Globus pallidus (tissue), 1 donor: ENCODE results near the gene TMEM207.

Source experiments
- DNase-seq: peaks from one replicate; pipeline ENCODE4 v3.0.0-alpha.2; 2015; ENCODE audit warnings: low spot score

The TMEM207 gene

GRCh38 chr3:190444006-190444405 lies 5.7 kb downstream of the TMEM207 start:
- no peak for DNase-seq

GRCh38 chr3:190443257-190443656 lies 6.4 kb downstream of the TMEM207 start:
- DNase-seq, result no peak

GRCh38 chr3:190442240-190442639 lies 7.5 kb downstream of the TMEM207 start:
- DNase-seq, result no peak

DNA sequence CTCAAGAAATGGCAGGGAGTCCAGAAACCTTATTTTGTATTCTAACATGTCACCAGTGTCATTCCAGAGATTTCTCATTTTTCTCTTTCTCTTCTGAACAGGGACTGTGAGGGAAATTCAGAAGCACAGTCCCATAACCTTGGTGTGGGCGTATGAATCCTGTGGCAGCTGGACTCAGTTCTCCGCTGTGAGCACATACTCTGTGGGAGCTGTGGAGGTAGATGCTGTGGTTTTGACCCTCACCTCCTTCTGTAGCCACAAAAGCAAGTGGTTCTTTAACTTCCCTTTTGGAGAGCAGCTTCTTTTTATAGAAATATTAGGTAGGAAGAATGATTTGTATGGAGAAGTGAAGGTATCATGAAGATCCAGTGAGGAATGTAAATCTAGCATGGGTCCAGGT lies 13.4 kb downstream of the TMEM207 start:
- no peak for DNase-seq

GRCh38 chr3:190435618-190436017 lies 14.1 kb downstream of the TMEM207 start:
- DNase-seq, result no peak

DNA sequence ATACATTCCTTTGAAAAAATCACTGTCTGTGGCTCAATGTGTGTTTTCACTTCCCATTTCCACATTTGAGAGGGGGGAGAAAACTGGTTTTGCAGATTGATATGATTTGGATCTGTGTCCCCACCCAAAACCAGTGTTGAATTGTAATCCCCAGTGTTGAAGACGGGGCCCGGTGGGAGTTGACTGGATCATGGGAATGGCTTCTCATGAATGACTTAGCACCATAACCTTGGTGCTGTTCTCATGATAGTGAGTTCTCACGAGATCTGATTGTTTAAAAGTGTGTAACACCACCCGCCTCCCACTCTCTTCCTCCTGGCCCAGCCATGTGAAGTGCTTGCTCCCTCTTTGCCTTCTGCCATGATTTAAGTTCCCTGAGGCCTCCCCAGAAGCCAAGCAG lies 16.1 kb downstream of the TMEM207 start:
- DNase-seq, result no peak

DNA sequence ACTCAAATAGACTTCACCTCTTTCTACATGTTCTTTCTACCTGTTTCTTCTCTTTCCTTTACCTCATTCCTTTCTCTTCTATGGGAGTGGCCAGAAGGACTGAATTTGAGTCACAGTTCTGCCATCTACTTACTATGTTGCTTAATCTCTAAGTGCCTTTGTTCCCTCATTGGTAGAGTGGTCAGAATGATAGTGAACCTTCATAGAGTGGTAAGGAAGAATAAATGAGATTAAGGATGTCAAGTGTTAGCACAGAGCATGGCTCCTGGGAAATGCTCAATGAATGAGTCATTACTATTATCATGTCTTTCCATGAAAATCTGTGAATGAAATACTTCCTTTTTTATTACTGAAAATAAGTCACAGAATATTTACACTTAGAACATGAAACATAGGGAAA lies 17.5 kb downstream of the TMEM207 start:
- no peak for DNase-seq

GRCh38 chr3:190430906-190431305 lies 18.8 kb downstream of the TMEM207 start:
- DNase-seq, result no peak

DNA sequence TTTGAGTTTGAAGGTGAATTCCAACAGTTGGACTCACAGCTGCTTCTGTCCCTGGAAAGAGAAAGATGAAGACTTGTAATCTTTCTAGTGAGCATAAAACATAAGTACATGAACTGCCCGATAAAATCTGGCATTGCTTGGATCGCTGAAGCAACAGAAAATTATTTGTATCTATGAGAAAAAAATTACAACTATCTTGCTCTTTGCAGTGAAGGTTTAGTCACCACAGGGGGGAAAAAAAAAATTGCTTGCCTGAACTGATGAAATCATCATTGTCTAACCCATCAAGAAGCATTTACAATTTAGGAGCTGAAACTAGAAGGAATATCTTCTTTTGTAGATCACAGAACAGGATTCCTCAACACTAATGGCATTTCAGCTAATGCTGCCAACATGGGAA lies 20.0 kb downstream of the TMEM207 start:
- DNase-seq, result no peak

- DNase-seq, result no peak
These were observed 22.7 kb downstream of the TMEM207 start for GRCh38 chr3:190426806-190427507.

DNA sequence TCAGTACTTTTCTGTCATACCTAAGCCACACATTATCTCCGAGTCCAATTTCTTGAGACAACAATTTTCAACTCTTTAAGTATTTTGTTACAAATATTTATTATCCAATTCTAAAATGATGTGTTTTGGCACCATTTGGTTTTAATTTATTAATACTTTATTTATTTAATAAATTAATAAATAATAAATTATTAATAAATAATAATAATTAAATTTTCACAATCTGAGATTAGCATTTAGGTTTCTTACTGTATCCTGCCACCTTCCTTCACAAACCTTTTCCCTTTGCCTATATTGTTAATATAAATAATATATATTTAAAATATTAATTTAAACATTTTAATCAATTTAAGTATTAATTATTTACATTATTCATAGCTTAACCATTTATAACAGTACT lies 23.9 kb downstream of the TMEM207 start:
- DNase-seq, result no peak

GRCh38 chr3:190424478-190425439 lies 24.9 kb downstream of the TMEM207 start:
- DNase-seq, result peak; percentile 63

GRCh38 chr3:190424108-190424477 lies 25.6 kb downstream of the TMEM207 start:
- DNase-seq, result no peak

DNA sequence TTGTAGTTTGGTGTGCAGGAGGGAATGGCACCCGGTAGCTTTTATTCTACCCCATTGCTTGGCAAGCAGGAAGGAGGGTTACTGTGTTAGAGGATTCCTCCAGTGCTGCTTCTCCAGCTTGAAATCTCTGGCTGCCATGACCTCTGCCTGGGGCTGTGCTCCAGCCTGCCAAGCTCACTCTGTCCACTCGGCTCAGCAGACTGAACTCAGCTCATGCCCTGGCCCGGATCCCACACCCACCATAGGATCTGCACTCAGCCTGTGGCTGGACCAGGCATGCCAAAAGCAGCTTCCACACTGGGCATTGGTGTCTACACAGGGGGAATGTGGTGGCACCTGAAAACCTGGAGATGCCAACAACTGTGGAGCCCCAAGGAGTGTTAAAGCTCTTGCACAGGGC lies 35.4 kb downstream of the TMEM207 start:
- no peak for DNase-seq

GRCh38 chr3:190404715-190405114 lies 45.0 kb downstream of the TMEM207 start:
- DNase-seq, result no peak

DNA sequence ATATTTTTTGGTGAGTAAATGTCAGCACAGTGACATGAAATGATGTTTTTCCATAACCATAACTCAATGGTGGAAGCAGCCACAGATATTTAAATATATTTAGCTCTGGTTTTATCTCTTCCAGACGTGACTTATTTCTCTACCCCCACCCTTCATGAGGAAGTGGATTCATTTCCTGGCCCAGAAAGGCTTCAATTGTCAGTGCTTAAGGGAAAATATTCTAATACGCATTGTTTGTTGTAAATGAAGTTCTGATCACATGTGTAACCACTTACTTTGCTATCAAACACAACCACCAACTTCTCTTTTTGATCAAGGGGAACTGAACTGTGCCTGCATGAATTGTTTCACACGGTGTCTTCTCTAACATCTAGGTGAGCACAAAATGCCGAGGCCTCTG lies 47.7 kb downstream of the TMEM207 start:
- DNase-seq, result no peak

DNA sequence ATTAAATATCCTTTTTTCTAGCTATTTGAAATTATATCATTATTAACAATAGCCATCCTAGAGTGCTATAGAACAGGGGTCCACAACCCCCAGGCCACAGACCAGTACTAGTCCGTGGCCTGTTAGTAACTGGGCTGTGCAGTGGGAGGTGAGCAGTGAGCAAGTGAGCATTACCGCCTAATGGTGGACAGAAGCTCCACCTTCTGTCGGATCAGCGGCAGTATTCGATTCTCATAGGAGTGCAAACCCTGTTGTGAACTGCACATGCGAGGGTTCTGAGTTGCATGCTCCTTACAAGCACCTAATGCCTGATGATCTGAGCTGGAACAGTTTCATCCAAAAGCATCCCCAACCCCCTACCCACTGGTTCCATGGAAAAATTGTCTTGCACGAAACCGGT lies 50.0 kb downstream of the TMEM207 start:
- no peak for DNase-seq

DNA sequence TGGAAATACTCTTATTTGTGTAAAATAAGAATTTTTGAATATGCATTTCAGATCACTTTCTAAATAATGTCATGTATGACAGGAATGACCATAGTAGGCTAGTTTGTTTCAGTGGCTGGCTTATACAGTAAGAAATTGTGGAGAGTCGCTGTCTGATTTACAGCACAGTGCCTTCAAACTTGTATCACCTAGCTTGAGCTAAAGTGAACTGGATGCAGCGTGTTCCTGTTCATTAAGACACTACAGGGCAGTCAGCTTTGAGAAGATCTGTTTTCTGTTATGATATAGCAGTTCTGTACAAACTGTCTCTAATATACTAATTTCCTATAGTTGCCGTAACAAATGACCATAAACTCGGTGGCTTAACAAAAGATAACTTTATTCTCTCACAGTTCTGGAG lies 51.8 kb downstream of the TMEM207 start:
- no peak for DNase-seq

DNA sequence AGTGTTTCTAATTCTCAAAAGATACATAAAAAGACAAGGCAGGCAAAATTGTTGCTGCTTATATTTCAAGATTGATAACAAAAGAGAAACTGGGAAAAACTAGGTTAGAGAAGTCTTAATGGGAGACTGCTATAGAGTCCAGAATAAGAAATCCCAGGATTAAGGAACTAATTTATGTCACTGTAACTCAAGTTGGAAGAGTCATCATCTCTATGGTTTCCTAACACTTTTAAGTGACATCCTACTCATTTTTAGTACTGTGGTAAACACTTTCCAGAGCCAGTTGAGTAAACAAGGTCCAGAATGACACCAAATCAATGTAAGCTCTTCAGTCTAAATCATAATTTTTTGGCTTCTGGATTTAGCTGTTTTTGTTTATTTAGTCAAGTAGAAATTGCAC lies 53.7 kb downstream of the TMEM207 start:
- no peak for DNase-seq

DNA sequence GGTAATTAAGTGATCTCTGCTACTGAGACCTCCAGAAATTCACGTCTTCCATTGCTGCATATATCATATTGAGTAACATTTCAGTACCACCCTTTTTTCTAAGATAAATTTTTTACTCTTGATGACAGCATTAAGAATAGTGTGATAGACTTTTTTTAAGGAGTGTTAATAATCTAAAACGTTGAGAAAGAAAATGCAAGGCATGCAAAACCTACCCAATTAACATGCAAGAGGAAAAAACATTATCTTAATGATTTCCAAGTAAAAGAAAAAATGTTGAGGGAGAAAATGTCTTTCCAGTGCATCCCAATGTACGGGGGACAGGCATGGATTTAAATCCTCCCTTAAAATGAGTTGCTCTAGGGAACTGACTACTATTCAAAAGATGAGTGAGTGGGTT lies 61.0 kb downstream of the TMEM207 start:
- no peak for DNase-seq

GRCh38 chr3:190387578-190388213 lies 62.0 kb downstream of the TMEM207 start, which contains the start of gene CLDN16:
CLDN16 (plus strand) TSS chr3:190388163; CDS start chr3:190388330, 167 bp downstream.
- DNase-seq, result no peak

DNA sequence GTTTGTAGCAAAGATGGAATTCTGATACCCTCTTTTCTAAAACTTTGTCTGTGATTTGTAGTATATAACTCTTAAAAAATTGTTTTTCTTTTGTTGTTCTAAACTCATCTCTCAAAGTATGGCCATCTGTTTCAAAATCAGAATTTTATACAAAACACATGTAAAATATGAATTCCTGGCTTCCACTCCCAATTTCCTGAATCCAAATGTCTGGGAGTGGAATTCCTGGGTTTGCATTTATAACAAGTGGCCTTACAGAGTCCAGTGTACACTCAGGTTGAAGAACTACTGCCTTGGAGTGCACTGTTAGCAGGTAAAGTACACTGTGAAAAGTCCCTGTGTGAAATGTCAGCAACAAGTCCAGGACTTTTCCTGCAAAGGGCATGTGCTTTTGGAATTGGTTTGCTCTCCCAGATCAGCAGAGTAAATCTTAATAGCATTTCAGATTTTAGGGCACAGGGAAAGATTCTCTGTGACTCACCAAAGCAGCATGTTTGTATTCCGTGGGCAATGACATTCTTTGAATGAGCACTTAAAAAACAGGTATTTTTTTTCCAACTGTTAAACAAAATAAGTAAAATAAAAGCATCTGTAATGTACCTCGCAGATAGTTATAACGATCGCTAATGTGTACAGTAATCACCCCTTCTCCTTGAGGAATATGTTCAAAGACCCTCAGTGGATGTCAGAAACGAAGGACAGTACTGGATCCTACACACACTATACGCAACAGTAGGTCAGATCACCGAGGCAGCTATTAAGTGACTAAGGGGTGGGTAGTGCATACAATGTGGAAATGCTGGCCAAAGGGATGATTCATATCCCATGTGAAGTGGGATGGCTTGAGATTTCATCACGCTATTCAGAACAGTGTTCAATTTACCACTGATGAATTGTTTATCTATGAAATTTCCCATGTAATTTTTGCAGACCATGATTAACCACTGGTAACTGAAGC lies 63.7 kb downstream of the TMEM207 start:
- DNase-seq, result no peak
